Stimulated activated naive CD4-positive, alpha-beta T cell treated with Interleukin-2 at 50 U/mL for 16 hours (primary cell): ENCODE results near the gene CCDC57.
A peak's percentile ranks its signal among the peaks of the same experiment; 100 is the strongest.
"Not testable (repeated sequence)": the region's sequence is repeated elsewhere in the genome, so short reads cannot be mapped to it uniquely, and the experiment has no call there.

Experiments
- DNase-seq: peaks from one replicate; lab custom pipeline; 2025; lab: John Stamatoyannopoulos, UW

The CCDC57 gene

DNA sequence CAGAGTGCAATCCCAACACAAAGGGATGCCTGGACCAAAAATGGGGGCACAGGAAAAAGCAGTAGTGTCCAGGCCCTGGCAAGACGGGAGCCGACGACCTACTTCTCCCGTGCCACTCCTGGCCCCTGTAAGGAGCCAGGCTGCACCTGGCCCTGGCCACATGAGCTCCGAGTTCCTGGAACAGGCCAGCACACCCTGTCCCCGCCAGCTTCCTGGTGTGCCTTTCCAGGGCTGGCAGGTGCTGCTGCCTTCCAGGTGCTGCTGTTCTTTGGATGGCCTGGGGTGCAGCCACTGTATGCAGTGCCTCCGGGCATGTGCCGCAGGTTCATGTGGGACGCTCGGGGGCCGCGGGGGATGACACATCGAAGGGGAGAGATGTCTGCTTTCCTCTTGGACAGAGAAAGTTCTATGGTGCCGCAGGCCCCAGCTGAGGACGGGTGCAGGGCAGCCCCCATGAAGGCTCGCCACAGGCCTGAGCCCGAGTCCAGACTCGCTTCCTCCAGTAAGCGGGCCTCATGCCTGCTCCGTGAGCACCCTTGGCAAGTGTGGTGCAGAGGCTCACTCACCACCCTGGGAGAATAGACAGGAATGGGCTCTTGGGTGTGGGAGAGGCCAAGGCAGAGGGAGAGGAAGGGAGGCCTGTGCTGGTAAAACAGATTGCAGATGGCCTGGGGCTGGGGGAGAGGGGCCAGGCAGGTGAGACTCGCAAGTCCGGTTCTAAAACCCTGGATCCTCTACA is 59.9 kb downstream of the CCDC57 start:
- no peak for DNase-seq

- no peak for DNase-seq
Observed at GRCh38 chr17:82152114-82152513, 60.5 kb downstream of the CCDC57 start.

DNA sequence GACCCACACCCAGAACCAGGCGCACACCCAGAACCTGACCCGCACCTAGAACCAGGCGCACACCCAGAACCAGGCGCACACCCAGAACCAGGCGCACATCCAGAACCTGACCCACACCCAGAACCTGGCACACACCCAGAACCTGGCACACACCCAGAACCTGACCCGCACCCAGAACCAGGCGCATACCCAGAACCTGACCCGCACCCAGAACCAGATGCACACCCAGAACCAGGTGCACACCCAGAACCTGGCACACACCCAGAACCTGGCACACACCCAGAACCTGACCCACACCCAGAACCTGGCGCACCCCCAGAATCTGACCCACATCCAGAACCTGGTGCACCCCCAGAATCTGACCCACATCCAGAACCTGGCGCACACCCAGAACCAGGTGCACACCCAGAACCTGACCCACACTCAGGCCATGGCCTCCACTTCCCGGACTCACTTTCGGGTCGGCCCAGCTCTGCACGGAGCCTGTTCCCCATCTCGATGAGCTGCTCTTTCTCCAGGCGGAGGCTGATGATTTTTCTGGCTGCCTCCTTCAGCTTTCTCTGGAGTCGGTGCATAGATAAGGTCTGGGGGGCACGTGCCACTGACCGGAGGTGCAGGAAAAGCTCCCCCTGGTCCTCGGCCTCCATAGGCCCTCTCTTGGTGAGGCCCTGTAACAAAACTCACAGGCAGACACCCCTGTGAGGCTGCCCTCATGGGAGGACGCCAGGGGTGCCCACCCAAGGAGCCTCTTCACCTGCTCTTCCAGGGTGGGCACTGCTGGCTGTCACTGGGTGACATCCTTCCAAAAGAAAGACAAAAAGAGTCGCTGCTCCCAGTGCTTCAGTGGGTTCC is 61.3 kb downstream of the CCDC57 start:
- DNase-seq, result no peak

- DNase-seq, result no peak
Observed at GRCh38 chr17:82149401-82150099, 63.1 kb downstream of the CCDC57 start.

GRCh38 chr17:82148997-82149396 is 63.6 kb downstream of the CCDC57 start:
- no peak for DNase-seq

- DNase-seq, result no peak
Observed at GRCh38 chr17:82148011-82148410, 64.6 kb downstream of the CCDC57 start.

GRCh38 chr17:82146663-82147654 is 65.7 kb downstream of the CCDC57 start:
- DNase-seq, result no peak

DNA sequence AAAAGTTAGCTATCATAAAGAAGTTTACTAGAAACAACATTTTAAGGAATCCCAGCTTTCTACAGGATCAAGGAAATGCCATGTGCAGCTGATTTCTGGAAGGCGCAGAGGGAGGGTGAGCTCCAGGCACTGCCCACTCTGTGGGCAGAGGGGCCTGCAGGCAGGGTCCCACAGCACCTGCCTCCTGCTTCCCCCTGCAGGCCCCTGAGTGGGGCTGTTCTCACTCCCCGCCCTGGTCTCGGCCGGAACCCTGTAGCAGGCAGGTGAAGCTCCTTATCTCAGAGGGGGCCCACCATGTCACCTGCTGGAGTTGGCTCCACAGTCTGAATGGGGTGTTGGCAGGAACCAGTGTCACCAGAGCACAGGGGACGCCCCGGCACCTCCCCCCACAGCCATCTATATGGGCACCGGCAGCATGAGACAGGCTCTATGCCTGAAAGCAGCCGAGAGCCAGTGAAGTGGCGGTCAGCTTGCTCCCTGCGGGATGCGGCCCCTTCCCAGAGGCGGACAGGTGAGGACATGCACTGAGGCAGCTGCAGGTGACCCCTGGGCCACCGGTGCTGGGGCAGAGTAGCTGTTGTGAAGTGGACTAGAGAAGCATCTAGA is 67.0 kb downstream of the CCDC57 start:
- DNase-seq, result no peak

DNA sequence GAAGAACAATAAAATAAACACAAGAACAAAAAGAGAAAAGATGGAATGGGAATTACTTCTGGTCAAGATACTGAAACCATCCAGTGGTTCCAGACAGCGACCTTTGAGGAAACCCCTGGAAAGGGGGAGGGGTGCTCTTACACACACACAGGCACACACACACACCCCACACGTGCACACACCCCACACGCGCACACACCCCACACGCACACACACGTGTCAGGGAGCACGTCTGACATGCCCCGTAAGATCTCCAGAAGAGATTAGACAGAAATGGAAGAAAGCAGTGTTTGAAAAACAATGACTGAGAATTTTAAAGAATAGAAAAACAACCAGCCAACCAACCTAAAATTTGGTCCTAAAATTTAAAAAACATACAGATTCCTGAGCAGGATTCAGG is 69.3 kb downstream of the CCDC57 start:
- no peak for DNase-seq

DNA sequence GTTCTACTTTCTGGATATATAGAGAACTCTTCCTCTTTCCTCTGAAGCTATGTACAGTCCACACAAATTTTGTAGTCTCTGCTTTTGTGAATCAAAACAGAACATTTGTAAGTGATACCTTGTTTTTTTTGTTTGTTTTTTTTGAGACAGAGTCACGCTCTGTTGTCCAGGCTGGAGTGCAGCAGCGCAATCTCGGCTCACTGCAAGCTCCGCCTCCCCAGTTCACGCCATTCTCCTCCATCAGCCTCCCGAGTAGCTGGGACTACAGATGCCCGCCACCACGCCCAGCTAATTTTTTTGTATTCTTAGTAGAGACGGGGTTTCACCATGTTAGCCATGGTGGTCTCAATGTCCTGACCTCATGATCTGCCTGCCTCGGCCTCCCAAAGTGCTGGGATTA is 72.7 kb downstream of the CCDC57 start:
- not testable (repeated sequence) for DNase-seq

- DNase-seq, result no peak
Observed at GRCh38 chr17:82138511-82138992, 74.1 kb downstream of the CCDC57 start.

- DNase-seq, result no peak
Observed at GRCh38 chr17:82134101-82134500, 78.5 kb downstream of the CCDC57 start.

DNA sequence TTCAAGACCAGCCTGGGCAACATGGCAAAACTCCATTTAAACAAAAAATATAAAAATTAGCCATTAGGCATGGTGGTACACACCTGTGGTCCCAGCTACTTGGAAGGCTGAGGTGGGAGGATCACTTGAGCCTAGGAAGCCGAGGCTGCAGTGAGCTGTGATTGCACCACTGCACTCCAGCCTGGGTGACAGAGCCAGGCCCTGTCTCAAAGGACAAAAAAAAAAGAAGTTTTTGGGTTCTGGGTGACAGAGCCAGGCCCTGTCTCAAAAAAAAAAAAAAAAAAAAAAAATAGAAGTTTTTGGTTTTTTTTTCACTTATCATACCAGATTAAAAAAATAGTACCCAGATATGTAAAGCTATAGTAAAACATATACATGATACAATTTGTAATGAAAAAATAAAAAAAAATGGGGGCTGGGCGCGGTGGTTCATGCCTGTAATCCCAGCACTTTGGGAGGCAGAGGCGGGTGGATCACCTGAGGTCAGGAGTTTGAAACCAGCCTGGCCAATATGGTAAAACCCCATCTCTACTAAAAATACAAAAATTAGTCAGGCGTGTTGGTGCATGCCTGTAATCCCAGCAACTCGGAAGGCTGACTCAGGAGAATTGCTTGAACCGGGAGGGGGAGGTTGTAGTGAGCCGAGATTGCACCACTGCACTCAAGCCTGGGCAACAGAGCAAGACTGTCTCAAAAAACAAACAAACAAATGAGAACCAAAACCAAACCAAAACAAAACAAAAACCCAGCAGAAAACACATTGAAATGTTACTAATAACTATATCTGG is 79.3 kb downstream of the CCDC57 start:
- DNase-seq, result not testable (repeated sequence)

- no peak for DNase-seq
Observed at GRCh38 chr17:82129095-82129494, 83.5 kb downstream of the CCDC57 start.

- DNase-seq, result no peak
Observed at GRCh38 chr17:82128287-82128686, 84.4 kb downstream of the CCDC57 start.

DNA sequence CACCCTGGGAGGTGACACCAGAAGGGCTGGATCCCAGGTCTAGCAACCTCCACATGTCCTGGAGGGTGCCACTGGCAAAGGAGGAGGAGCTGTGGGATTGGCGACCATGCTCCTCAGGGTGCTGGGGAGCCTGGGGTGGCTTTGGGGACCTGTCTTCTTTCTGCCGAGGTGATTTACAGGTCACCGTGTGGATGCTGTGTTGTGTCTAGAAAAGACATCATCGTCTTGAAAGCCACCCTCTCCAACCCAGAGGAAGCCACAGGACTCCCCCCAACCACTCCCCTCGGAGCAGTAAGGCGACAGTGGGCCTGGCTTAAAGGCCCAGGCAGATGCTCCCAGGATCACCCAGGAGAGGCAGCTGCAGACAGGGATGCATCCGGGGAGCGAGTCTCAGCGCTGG is 84.9 kb downstream of the CCDC57 start:
- DNase-seq, result no peak

GRCh38 chr17:82127315-82127595 is 85.4 kb downstream of the CCDC57 start:
- DNase-seq, result no peak

- peak; percentile 59 for DNase-seq
Observed at GRCh38 chr17:82126556-82127314, 85.9 kb downstream of the CCDC57 start.

- DNase-seq, result no peak
Observed at GRCh38 chr17:82124101-82124500, 88.5 kb downstream of the CCDC57 start.
